HG03175 (cell line): ENCODE data around the gene DOCK9.

Source experiments
- ATAC-seq: cut with Tn5 transposase; IDR thresholded peaks from one replicate; pipeline ENCODE4 v1.9.1; 2021; ENCODE audit warnings: mild to moderate bottlenecking, moderate library complexity; ENCODE audit not compliant: unreplicated experiment

The DOCK9 gene

DNA sequence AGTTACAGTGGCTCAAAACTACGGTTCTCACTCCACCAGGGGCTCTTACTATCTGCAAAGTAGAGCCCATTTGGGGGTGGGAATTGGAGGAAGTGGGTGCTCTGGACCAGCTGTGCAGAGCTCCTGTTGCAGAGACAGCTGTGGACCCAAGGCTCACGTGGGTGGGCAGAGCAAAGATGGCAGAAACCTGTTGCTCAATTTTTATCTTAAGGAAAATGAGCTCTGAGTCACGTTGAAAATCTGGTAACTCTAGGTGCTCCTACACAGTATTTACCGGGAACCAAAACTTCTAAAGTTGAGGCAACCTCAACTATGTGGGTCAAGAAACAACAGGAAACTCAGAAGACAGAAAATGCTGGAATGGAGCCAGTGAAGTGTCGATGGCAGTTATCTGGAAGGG lies 195.2 kb downstream of the DOCK9 start:
- no peak for ATAC-seq

GRCh38 chr13:98781905-98782304 lies 196.0 kb downstream of the DOCK9 start:
- ATAC-seq, result no peak

GRCh38 chr13:98781470-98781869 lies 196.4 kb downstream of the DOCK9 start:
- ATAC-seq, result no peak

GRCh38 chr13:98781045-98781444 lies 196.8 kb downstream of the DOCK9 start:
- no peak for ATAC-seq

DNA sequence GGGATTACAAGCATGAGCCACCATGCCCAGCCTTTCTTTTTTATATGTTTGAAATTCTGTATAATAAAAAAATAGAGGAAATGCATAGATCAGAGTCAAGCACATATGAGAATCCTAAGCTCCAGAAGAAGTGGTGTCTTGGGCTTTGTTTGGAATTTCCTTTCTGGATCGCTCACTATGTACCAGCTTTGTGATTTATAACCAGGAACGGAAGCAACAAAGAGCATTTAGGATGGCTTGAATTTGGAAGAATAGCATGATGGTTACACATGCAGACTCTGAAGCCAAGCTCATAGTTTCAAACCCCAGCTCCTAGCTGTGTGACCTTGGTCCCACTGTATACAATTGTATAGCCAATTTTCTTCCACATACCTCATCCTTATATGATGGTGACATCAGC lies 197.4 kb downstream of the DOCK9 start:
- ATAC-seq, result no peak

- no peak for ATAC-seq
These were observed 198.2 kb downstream of the DOCK9 start for GRCh38 chr13:98779695-98780094.

DNA sequence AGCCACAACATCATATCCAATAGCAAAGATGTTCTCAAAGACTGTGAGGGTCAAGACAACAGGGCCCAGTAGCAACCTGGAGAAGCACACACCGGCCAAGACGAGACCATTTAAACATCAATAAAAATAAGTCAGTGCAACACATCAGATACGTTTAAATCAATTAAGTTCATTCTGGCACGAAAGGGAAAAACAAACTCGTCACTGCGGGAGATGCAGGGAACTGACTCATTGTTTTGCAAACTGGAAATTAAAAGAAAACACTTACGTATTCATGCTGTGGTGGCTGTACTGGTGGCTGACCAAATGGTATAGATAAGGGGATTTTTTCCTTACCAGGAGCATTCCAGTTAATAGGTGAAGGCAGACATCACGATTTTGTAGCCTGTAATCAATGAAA lies 199.1 kb downstream of the DOCK9 start:
- ATAC-seq, result no peak

- no peak for ATAC-seq
These were observed 201.2 kb downstream of the DOCK9 start for GRCh38 chr13:98776644-98777043.

- ATAC-seq, result no peak
These were observed 201.8 kb downstream of the DOCK9 start for GRCh38 chr13:98775844-98776598.

DNA sequence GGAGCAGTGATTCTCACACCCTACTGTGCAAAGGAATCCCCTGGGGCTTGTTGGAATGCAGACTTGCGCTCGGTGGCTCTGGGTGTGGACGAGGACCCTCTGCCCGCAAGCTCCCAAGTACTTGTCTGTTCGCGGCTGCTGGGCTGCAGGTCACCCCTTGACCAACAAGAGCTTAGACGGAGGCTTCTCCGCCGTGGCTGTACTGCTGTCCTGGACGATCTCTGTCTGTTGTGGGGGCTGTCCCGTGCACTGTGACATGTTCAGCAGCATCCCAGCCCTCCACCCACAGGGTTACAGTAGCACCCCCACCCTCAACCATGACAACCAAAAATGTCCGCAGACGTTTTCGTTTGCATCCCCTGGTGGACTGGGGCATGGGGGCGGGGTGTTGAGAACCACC lies 202.5 kb downstream of the DOCK9 start:
- no peak for ATAC-seq

DNA sequence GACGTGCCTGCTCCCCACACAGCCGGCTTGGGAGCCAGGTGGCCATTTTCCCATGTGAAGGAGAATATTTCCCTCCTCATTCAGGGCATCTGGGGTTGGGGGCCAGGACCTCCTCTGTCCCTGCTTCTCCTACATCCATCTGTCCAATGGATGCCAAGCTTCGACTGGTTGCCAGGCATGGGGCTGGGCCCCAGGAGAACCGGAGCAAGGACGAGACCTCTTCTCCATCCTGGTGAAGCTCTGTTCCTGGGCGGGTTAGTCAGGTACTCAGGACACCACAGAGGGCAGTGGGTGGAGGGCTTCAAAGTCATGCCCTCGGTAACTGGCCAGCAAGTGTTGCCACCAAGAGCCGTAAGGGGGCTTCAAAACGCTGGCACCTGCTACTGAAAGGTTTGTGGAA lies 203.1 kb downstream of the DOCK9 start:
- ATAC-seq, result no peak

DNA sequence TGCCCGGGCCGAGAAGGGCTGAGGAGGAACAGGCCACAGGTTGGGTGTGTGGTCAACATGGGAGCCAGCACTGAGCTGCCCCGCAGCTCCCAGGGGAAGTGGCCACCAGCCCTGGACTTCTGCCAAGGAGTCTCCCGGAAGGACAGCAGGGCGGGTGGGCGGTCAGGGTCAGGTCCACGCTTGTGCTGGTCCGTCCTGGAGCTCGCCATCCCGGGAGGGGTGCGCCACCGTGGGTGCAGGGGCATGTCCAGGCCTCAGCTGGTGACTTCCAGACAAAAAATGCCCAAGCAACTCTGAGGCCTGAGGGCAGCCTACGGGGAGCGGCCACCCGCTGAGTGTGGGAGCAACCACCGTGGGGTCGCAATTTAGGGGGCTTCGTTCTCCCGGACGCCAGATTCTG lies 203.9 kb downstream of the DOCK9 start:
- ATAC-seq, result no peak

GRCh38 chr13:98772794-98773452 lies 204.9 kb downstream of the DOCK9 start:
- ATAC-seq, result no peak

DNA sequence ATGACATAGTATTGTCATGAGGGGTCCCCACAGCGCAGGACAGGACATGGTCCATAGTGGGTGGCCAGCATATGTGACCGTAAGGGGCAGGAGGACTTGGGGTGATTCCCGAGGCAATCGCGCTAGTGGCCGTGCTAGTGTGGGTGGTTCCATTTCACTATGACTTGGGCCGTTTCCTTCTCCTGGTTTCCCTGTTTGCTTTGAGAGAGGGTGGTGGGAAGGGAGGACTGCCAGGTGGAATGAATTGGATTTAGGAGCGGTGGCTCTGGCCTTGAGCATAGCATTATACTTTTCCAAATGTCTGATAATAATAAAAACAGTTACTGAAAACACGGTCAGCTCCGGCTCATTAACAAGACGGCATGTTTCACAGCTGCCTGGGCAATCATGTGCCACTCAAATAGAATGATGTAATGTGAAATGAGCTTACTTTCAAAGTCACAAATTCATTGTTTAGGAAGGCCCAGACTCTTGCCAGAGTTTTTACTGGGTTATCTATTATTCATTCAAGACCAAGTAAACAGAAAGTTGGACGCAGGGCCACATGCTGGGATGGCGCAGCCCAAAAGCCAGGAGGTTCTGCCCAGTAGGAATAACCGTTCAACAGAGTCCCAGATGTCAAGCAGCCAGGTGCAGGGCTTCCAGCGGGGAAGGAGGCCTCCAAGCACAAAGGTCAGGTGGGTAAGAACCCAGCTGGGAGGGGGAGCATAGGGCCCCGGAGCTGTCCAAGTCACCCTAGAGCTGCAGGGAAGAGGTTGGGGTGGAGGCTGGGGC lies 205.8 kb downstream of the DOCK9 start:
- ATAC-seq, result no peak

GRCh38 chr13:98769736-98770135 lies 208.1 kb downstream of the DOCK9 start:
- ATAC-seq, result no peak

GRCh38 chr13:98768522-98768921 lies 209.3 kb downstream of the DOCK9 start:
- ATAC-seq, result no peak

- ATAC-seq, result no peak
These were observed 211.2 kb downstream of the DOCK9 start for GRCh38 chr13:98766697-98767096.

GRCh38 chr13:98765996-98766519 lies 211.8 kb downstream of the DOCK9 start:
- no peak for ATAC-seq

GRCh38 chr13:98761986-98762616 lies 215.8 kb downstream of the DOCK9 start:
- ATAC-seq, result no peak

DNA sequence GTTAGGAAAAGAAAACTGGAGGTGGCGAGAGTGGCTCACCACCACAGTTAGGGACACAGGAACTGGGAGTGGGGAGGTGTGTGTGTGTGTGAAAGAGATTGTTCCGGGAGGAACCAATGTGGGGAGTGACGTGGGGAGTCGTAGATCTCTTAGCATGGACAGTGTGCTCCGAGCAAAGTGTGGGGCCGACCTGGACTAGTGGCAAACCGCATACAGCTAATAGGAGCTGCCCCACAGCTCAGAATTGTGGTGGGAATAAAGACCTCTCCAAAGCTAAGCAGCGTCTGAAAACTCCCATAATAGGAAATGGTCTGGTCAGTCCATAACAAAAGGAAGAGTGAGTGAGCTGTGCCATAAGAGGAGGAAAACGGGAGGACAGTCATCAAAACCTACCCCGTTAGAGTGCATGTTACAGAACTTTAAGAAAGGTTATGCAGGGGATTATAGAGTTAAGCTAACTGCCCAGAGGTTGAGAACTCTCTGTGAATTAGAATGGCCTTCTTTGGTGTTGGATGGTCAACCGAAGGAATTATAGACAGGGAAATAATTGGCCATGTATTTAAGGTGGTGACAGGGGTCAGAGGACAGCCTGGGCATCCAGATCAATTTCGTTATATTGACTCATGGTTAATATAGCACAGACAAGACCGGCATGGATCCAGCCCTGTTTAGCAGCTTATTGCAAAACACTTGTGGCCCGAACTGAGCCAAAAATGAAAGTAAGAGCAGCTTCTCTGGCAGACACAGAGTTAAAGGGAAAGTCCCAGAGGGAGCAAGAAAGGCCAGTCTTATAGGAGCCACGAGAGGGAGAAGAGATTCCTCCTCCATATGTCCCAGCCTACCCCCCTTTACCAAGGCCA lies 216.5 kb downstream of the DOCK9 start:
- no peak for ATAC-seq
